Measurements from ENCODE around the gene FOXK2. TPM values are rescaled to one million over a fixed set of nuclear protein-coding genes. Genes with fewer than 3 reads are reported as not detected.

The FOXK2 gene
- total and polyA plus RNA-seq, 2 donors (not counting 3 experiments of a cell fraction or from before 2014, with no cell fraction given) = 33.4 to 79.3 TPM

DNA sequence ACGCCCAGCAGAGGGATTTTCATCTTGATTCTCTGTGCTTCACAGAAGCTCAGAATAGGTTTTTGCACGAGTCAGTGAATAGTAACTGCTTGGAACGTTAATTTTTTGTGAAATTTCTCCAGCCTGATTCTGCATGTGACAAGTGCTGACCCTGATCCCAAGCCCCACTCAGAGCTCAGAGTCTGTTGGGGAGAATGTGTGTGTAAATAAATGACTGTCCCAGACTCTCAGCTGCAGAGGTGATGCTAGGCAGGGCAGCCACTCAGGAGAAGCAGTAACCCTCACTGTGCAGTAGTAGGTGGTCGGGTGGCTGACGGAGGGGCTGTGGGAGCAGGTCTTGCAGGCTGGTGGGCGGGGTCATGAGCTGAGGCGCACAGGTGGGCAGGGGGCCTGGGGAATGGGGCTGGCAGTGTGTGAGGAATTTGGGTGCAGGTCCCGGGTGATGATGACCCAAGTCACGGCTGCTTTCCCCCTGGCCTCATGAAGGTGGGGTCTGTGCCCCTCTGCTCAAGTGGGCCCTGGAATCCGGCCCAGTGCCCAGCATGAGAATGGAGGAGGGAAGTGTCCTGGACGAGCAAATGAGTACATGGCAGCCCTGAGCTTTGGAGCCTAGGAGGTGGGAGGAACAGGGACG lies 16.3 kb upstream of the FOXK2 start:
- H3K9me3 ChIP-seq (replicated peaks; ENCODE audit: control insufficient read depth, insufficient read depth, low read length) = no peaks in the 10 kb centered on the region
- dilution Hi-C loops (cut with MboI; ENCODE audit: extremely low pct_ligation_motif_present, low sequenced_read_pairs) = no loop called here
- CTCF ChIA-PET = interaction anchor here (0.9 to 2.2 kb wide), 4 partner anchors 11 to 51 kb away, joined by 3 to 10 read pairs (median 4); partner anchors contain the start of gene FOXK2
- H2AFZ ChIP-seq (ENCODE audit: low read depth, low read length) = no peak overlapping the region
- POLR2A ChIA-PET = interaction anchor here (0.6 kb wide), 1 partner anchor 47 kb away, joined by 4 read pairs; no protein-coding TSS in a partner anchor
- TF ChIP-seq FOS (IDR thresholded peaks at IDR 0.05; ENCODE audit: borderline replicate concordance, insufficient read depth, low read length) = no peak
- no peak for TF ChIP-seq POLR2A (IDR thresholded peaks at IDR 0.05; ENCODE audit: low read depth, low read length)
- no peak for TF ChIP-seq EZH2 (IDR thresholded peaks at IDR 0.05; ENCODE audit: borderline replicate concordance, low read depth, low read length, severe bottlenecking)
- TF ChIP-seq GATA2 (IDR thresholded peaks at IDR 0.05; ENCODE audit: insufficient read depth, insufficient read length, low read depth, low read length) = no peak
- no peak overlapping the region for H3K9ac ChIP-seq (replicated peaks; ENCODE audit: extremely low read depth, insufficient read depth, low read length)
- intact Hi-C loops (cut with micrococcal nuclease) = no loop called here
- H3K27me3 ChIP-seq (ENCODE audit: control insufficient read depth in 2 of 2, insufficient read depth in 2 of 2, low read length in 2 of 2) = peaks cover 0 to 2% of the 10 kb centered on the region in 2 experiments
- H3K9me1 ChIP-seq (replicated peaks; ENCODE audit: control insufficient read depth, extremely low read depth, insufficient read depth, low read length) = no peaks in the 10 kb centered on the region
- BruUV-seq (replicated peaks) = no TSS peak
- H3K27ac ChIP-seq (ENCODE audit: insufficient read depth, low read depth, low read length) = no peak overlapping the region
- H3K4me2 ChIP-seq (ENCODE audit: insufficient read depth, low read length) = no peak overlapping the region
- no peaks in the 10 kb centered on the region for H3K4me1 ChIP-seq (ENCODE audit: control insufficient read depth, extremely low read depth, insufficient read depth, low read length)
- H3K36me3 ChIP-seq (ENCODE audit: control insufficient read depth in 2 of 2, extremely low read depth in 1 of 2, insufficient read depth in 2 of 2, low read length in 2 of 2) = no peaks in the 10 kb centered on the region
- no peaks in the 10 kb centered on the region for H4K20me1 ChIP-seq (replicated peaks; ENCODE audit: control insufficient read depth, extremely low read depth, insufficient read depth, low read length)
- FAIRE-seq (no peak), DNase-seq (ENCODE audit: low read depth, low spot score) (no peak)
- no peaks in the 10 kb centered on the region for H3K79me2 ChIP-seq (ENCODE audit: control insufficient read depth, insufficient read depth, low read length)
- no peak overlapping the region for H3K4me3 ChIP-seq (replicated peaks in 1 of 3; ENCODE audit: insufficient read depth in 1 of 3, low read depth in 1 of 3, low read length in 3 of 3)

DNA sequence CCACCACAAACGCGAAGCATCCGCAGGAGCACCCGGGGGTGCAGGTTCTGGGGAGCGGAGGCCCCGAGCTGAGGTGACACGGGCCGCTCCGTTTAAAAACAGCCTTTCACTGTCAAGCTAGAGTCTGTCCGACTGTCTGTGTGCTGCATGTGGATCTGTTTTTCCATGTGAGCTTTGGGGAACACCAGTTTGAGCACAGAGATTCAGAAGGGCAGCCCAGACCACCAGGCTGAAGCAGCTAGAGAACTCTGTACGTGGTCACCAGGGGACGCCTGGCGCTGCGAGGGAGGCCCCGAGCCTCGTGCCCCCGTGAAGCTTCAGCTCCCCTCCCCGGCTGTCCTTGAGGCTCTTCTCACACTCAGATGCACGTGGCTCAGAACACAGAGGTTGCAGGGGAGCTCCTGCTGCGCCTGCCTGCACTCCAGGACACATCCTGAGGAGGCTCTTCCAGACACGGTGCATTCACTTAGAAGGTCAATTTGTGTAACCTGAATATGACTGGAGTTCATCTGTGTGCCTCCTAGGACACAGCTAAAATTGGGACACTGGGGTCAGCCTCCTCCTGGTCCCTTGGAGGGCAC lies 15.7 kb upstream of the FOXK2 start:
- Histone ChIP-seq H2AFZ (ENCODE audit: low read depth, low read length) (no peak overlapping the region), H3K27ac (ENCODE audit: insufficient read depth, low read depth, low read length) (no peak overlapping the region), H3K36me3 (ENCODE audit: control insufficient read depth in 2 of 2, extremely low read depth in 1 of 2, insufficient read depth in 2 of 2, low read length in 2 of 2) (no peaks in the 10 kb centered on the region), H3K4me3 (replicated peaks in 1 of 3; ENCODE audit: insufficient read depth in 1 of 3, low read depth in 1 of 3, low read length in 3 of 3) (no peak overlapping the region), H3K9me3 (replicated peaks; ENCODE audit: control insufficient read depth, insufficient read depth, low read length) (no peaks in the 10 kb centered on the region), H3K9me1 (replicated peaks; ENCODE audit: control insufficient read depth, extremely low read depth, insufficient read depth, low read length) (no peaks in the 10 kb centered on the region), H3K4me2 (ENCODE audit: insufficient read depth, low read length) (no peak overlapping the region), H3K4me1 (ENCODE audit: control insufficient read depth, extremely low read depth, insufficient read depth, low read length) (no peaks in the 10 kb centered on the region), H3K79me2 (ENCODE audit: control insufficient read depth, insufficient read depth, low read length) (no peaks in the 10 kb centered on the region), H3K9ac (replicated peaks; ENCODE audit: extremely low read depth, insufficient read depth, low read length) (no peak overlapping the region), H3K27me3 (ENCODE audit: control insufficient read depth in 2 of 2, insufficient read depth in 2 of 2, low read length in 2 of 2) (peaks cover 0 to 2% of the 10 kb centered on the region in 2 experiments), H4K20me1 (replicated peaks; ENCODE audit: control insufficient read depth, extremely low read depth, insufficient read depth, low read length) (no peaks in the 10 kb centered on the region)
- no TSS peak for BruUV-seq (replicated peaks)
- ChIA-PET CTCF (interaction anchor here (1.4 to 2.2 kb wide), 3 partner anchors 11 to 51 kb away, joined by 3 to 10 read pairs (median 3); partner anchors contain the start of gene FOXK2), POLR2A (no interaction called here)
- FAIRE-seq (no peak), DNase-seq (ENCODE audit: low read depth, low spot score) (no peak)
- intact Hi-C loops (cut with micrococcal nuclease) = no loop called here
- dilution Hi-C loops (cut with MboI; ENCODE audit: extremely low pct_ligation_motif_present, low sequenced_read_pairs) = no loop called here
- TF ChIP-seq EZH2 (IDR thresholded peaks at IDR 0.05; ENCODE audit: borderline replicate concordance, low read depth, low read length, severe bottlenecking) = no peak
- TF ChIP-seq GATA2 (IDR thresholded peaks at IDR 0.05; ENCODE audit: insufficient read depth, insufficient read length, low read depth, low read length) = no peak
- TF ChIP-seq, protein P1, sequence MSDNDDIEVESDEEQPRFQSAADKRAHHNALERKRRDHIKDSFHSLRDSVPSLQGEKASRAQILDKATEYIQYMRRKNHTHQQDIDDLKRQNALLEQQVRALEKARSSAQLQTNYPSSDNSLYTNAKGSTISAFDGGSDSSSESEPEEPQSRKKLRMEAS (IDR thresholded peaks at IDR 0.05; ENCODE audit: insufficient read depth, insufficient read length) = no peak
- TF ChIP-seq POLR2A (IDR thresholded peaks at IDR 0.05; ENCODE audit: low read depth, low read length) = no peak
- no peak for TF ChIP-seq JUN (IDR thresholded peaks at IDR 0.05; ENCODE audit: borderline replicate concordance, insufficient read depth, insufficient read length, low read depth)
- TF ChIP-seq FOS (IDR thresholded peaks at IDR 0.05; ENCODE audit: borderline replicate concordance, insufficient read depth, low read length) = no peak
- no peak for TF ChIP-seq MYC (IDR thresholded peaks at IDR 0.05; ENCODE audit: low read depth, low read length)

Measured in endothelial cell of umbilical vein (primary cell).